Stimulated activated naive B cell treated with anti-CD40 and anti-IgM and Interleukin-4, amounts not matched to agents 10 μg/mL and 1 μg/mL and 100 μg/mL, for 72 hours (primary cell): ENCODE measurements around the gene GUCY1B1.

Source experiments
- ATAC-seq, 2 donors: fragments of 150-1000 bp; cut with Tn5 transposase; replicated peaks; 2 replicates each; pipeline ENCODE4 v1.10.0; 2021; ENCODE audit warnings: moderate library complexity in 1 of 2
- DNase-seq: peaks from one replicate; pipeline ENCODE4 v3.0.0; 2021
- H3K27ac Mint-ChIP-seq: one replicate; pipeline ENCODE4 v1.8.0; 2022; ENCODE audit warnings: mild to moderate bottlenecking, mixed read lengths
- H3K27me3 Mint-ChIP-seq, 2 donors: one replicate each; pipeline ENCODE4 v1.8.0; 2022; ENCODE audit warnings: mixed read lengths in 2 of 2
- H3K36me3 Mint-ChIP-seq, 2 donors: one replicate each; pipeline ENCODE4 v1.8.0; 2022; ENCODE audit warnings: mixed read lengths in 2 of 2, mild to moderate bottlenecking in 1 of 2
- H3K4me1 Mint-ChIP-seq, 2 donors: one replicate each; pipeline ENCODE4 v1.8.0; 2022; ENCODE audit warnings: mixed read lengths in 2 of 2, mild to moderate bottlenecking in 1 of 2
- H3K4me3 Mint-ChIP-seq, 2 donors: one replicate each; pipeline ENCODE4 v1.8.0; 2022; ENCODE audit warnings: mild to moderate bottlenecking in 2 of 2, mixed read lengths in 2 of 2, moderate library complexity in 1 of 2
- H3K9me3 Mint-ChIP-seq, 2 donors: one replicate each; pipeline ENCODE4 v1.8.0; 2022; ENCODE audit warnings: mixed read lengths in 2 of 2, mild to moderate bottlenecking in 1 of 2

Gene GUCY1B1

DNA sequence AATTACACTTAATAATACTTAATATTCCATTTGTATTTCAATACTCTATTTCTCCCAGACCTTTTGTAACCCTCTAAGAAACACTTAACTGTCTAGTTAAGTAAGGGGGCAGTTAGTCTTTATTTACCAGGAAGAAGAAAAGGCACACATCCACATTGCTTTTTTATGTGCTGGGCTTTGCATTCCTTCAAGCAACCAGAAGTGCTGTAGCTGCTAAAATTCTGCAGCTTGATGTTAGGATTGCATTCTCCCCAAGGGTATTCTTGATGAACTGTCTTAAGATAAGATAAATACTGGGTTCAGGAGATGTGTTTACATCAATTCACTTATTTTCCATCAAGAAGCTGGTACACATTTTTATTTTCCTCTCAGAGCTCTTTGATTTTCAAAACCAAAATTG, 83.3 kb downstream of the GUCY1B1 start:
- Mint-ChIP-seq H3K4me3 (no peak overlapping the region), H3K27me3 (peaks cover 4 to 5% of the 10 kb centered on the region in 2 donors), H3K36me3 (no peaks in the 10 kb centered on the region), H3K27ac (no peak overlapping the region), H3K9me3 (peaks cover 3 to 4% of the 10 kb centered on the region in 2 donors), H3K4me1 (no peaks in the 10 kb centered on the region)
- ATAC-seq (no peak), DNase-seq (no peak)

DNA sequence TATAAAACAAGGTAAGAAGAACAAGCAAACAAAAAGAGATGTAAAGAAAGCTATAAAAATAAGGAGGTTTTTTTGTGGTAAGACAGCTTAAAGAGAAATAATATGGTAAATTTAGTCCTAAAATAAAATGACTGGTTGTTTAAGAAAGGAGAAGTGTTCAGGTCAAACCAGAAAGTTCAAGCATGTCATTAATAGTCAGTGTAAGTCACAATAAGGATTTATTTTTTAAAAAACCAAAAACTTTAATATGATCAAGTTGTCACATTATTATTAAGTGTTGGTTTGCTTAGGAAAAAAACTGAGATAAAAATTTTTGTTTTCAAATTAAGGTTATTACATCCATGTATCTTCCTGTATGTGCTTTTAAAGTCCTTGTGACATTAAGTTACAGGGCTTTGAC, 88.1 kb downstream of the GUCY1B1 start:
- H3K4me3 Mint-ChIP-seq: no peak overlapping the region
- no peak overlapping the region for H3K27ac Mint-ChIP-seq
- ATAC-seq (no peak), DNase-seq (no peak)
- H3K9me3 Mint-ChIP-seq: no peaks in the 10 kb centered on the region
- no peaks in the 10 kb centered on the region for H3K36me3 Mint-ChIP-seq
- H3K4me1 Mint-ChIP-seq: no peaks in the 10 kb centered on the region
- H3K27me3 Mint-ChIP-seq: peaks cover 0 to 5% of the 10 kb centered on the region in 2 donors

DNA sequence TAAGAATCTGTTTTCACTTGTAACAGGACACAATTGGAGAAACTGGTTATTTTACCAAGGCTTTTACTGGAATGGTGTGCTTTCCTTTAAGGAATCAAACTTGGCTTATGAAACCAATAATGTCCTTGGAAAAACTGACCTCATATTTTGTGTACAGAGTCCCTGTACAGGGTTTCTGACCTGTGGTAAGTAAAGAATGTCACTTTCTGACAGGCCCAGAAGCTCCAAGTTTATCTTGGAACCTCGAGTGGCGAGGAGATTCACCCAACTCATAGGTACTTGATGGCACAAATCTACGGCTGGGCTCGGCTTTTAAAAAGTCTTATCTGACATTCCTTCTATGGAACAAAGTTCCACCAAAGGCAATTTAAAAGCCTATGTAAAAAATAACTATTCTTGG, 90.2 kb downstream of the GUCY1B1 start:
- H3K9me3 Mint-ChIP-seq: no peaks in the 10 kb centered on the region
- no peaks in the 10 kb centered on the region for H3K4me1 Mint-ChIP-seq
- H3K4me3 Mint-ChIP-seq: no peak overlapping the region
- H3K27me3 Mint-ChIP-seq: peaks cover 0 to 5% of the 10 kb centered on the region in 2 donors
- H3K36me3 Mint-ChIP-seq: no peaks in the 10 kb centered on the region
- ATAC-seq (no peak), DNase-seq (no peak)
- H3K27ac Mint-ChIP-seq: no peak overlapping the region

DNA sequence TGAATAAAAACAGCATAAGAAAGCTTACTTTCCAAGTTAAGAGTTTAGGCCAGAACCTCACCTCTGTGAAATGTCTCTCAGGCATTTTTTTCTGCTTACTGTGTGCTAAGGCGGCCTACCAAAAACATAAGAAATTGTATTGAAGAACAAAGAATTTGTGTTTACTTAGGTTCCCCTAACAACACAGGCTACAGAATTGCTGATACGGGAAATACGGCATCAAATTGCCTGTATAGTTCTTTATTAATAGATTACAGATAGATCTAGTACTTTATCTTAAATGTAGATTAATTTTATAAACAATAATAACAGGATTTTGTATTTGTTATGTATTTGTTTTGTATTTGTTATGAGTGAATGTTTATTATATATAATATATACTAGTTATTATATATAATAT, 94.4 kb downstream of the GUCY1B1 start:
- Mint-ChIP-seq H3K27ac (no peak overlapping the region), H3K4me3 (no peak overlapping the region), H3K4me1 (no peaks in the 10 kb centered on the region), H3K27me3 (no peaks in the 10 kb centered on the region), H3K9me3 (no peaks in the 10 kb centered on the region), H3K36me3 (no peaks in the 10 kb centered on the region)
- ATAC-seq: no peak
- no peak for DNase-seq

DNA sequence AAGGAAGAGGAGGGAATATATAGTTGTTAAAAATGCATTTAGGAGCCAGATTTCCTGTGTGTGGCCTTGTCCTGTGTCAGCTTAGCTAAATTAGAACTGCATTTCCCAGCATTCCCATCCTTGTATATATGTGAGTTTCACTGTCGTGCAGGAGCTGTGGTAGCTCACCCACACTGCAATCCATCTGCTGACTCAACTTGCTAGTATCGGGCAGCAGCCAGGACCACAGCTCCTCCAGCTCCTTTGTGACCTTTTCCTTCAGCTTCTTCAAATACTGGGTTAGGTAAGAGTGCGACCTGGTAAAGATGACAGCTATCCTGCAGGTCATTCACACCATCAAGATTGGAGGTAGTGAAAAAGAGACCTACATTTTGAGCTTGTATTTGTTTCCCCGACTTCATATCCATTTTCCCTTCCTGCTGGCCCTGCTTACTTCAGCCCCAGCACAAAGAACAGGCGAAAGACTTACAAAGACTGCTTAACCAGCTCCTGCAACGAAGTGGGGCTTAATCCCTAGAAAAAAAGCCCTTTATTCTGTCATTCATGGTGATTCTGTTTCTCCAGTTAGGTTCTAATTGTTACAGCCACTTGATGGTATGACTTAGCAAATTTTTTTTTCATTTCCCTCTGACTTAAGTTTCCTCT, 95.9 kb downstream of the GUCY1B1 start:
- Mint-ChIP-seq H3K36me3 (no peaks in the 10 kb centered on the region), H3K27ac (no peak overlapping the region), H3K27me3 (no peaks in the 10 kb centered on the region), H3K9me3 (peaks cover 0 to 1% of the 10 kb centered on the region in 2 donors), H3K4me3 (no peak overlapping the region), H3K4me1 (no peaks in the 10 kb centered on the region)
- no peak for DNase-seq
- ATAC-seq: no peak

DNA sequence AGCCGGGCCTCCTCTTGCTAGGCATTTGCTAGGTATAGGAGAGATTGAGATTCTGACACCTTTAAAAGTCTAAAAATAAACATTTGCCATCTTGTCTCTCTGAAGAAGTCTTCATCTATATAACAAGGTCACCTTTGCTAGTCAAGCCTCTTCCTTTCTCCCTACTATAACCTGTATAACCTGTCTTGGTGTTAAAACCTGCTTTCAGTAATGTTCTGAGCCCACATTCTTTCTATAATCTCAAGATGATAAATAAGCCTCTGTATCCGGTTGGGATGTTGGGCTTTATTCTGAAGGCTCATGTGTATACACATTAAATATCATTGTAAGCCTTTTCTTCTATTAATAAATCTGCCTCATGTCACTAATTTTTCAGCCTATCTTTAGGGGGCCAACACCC, 97.1 kb downstream of the GUCY1B1 start:
- ATAC-seq: no peak
- Mint-ChIP-seq H3K27me3 (no peaks in the 10 kb centered on the region), H3K36me3 (no peaks in the 10 kb centered on the region), H3K4me3 (no peak overlapping the region), H3K9me3 (peaks cover 0 to 1% of the 10 kb centered on the region in 2 donors), H3K27ac (no peak overlapping the region), H3K4me1 (no peaks in the 10 kb centered on the region)
- DNase-seq: no peak
